HG03432 (cell line): ENCODE results near the gene SLC6A6.
"Not testable (repeated sequence)": the region's sequence is repeated elsewhere in the genome, so short reads cannot be mapped to it uniquely, and the experiment has no call there.

Source experiments
- ATAC-seq: cut with Tn5 transposase; IDR thresholded peaks from one replicate; pipeline ENCODE4 v1.9.1; 2021; ENCODE audit warnings: mild to moderate bottlenecking, moderate library complexity; ENCODE audit not compliant: unreplicated experiment

SLC6A6 gene

DNA sequence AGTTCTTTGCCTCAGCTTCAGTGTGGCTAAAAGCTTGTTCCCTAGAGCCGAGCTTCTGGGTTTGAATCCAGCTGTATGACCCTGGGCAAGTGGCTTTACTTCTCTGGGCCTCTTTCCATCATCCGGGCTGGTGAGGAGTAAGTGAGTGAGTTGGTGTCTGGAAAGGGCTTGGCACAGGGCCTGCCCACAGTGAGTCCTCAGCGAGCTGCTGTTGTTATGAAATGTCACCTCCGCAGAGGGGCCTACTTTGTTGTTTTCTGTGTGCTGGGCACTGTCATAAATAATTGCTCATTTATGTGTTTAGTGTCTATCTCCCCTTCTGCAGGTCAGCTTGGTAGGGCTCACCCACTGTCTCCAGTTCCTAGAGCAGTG is 31.7 kb downstream of the SLC6A6 start:
- ATAC-seq = no peak

DNA sequence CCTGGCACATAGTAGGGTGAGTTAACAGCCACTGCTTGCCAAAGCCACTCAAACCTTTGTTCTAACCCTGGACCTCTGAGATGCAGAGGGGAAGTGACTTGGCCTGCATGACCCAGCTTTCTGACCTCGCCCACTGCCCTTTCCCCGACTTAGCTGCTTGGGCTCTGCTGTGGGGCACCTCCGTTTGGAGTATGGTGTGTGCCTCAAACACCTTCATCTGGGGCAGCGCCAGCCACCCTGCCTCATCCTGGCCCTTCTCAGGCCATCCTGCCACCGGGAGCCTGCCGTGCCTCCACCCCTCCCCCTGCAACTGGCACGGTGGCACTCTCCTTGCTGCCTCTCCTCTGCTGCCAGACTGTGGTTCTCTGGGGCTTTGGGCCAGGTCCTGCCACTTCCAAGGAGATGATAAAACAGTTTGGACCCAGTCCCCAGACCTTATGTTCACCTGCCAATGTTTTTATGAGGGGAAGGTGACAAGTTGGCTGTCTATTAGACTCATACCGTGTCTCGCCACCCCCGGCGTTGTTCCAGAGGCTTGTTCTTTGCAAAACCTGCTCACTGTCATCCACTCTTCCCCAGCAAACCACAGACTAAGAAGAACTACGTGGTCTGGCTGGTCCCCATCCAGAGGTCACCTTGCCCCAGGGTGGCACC is 32.2 kb downstream of the SLC6A6 start:
- no peak for ATAC-seq

DNA sequence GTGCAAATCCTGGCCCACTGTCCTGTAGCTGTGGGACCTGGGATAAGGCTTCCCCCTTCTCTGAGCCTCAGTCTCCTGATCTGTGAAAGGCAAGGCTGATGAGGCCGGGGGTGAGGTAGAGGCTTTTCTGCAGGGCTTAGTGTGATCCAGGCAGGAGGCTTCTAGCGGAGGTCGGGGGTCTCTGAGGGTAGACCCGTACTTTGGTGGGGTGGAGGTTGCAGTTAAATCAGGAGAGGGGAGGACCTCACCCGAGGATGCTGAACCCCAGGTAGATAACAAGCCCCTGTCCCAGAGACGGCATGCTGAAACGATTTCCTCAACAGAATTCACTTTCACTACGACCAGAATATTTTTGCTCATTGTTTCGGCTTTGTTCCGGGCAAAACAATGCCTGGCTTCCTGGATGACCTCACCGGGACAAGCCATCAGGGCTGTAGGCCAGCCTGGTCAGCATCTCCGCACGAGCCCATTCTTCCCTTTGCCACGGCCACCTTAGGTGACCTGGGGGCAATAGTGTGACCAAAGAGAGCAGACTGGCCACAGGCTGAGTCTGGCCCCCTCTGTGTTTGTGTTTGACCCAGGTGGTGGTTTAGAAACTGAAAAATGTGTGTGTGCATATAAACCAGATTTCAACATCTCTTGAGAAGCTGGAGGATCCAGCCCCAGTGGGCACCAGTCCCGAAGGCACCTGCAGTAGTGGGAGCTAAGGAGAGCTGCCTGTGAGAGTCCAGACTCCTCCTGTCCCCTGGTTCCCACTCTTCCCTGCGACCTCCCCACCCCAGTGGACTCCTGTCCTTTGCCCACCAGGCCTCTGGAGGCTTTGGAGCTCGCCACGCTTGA is 33.0 kb downstream of the SLC6A6 start:
- no peak for ATAC-seq

DNA sequence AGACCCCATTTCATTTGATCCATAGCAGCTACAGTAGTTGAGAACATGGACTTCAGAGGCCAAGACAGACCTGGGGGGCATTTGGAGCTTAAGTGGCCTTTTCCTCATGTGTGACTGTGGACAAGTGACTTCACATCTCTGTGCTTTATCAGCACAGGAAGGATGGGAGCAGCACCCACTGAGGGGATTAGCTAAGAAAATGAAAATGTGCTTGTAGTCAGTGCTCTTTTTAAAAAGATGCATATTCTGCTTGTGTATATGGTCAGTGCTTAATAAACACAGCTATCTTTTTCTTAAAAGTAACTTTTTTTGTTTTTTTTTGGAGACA is 34.5 kb downstream of the SLC6A6 start:
- ATAC-seq = no peak

DNA sequence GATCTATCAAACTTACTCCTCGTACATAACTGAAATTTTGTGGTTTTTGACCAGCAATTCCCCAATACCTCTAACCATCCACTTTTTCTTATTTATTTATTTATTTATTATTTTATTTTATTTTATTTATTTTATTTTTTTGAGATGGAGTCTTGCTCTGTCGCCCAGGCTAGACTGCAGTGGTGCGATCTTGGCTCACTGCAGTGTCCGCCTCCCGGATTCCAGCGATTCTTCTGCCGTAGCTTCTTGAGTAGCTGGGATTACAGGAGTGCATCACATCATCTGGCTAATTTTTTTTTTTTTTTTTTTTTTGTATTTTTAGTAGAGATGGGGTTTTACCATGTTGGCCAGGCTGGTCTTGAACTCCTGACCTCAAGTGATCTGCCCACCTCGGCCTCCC is 35.3 kb downstream of the SLC6A6 start:
- ATAC-seq = not testable (repeated sequence)

DNA sequence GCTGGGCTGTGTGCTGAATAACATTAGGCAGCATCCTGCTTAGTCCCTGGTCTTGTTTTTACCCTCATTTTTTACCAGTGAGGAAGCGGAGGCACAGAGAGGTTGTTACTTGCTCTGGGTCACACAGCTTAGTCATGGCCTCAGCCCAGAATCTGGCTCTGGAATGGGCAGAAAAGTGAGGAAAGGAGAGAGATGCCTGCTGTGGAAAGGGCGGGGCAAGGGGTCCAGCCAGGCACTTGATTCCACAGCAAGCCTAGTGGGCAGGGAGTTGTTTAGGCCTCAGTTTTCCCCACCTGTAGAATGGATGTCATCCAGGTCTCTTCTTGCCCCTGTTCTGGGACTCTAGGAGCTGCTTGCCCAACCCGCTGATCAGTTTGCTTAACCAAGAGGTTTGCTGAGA is 35.9 kb downstream of the SLC6A6 start:
- ATAC-seq = no peak

DNA sequence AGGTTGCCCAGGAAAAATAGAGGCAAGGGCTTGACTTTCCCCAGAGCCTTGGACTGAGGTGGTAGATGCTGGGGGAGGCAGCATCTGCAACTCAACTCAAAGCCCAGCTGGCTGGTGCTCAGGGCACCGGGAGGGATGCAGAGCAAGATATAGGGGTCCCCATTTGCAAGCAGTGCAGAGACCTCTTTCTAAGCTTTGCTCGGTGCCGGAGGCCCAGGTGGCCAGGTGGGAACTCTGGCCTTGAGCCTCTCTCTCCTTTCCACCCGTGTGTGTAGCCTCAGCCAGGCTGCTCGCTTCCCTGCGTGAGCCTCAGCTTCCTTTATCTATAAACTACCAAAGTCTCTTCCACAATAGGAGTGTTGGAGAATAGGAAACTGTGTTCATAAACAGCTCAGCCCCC is 36.5 kb downstream of the SLC6A6 start:
- ATAC-seq = no peak

DNA sequence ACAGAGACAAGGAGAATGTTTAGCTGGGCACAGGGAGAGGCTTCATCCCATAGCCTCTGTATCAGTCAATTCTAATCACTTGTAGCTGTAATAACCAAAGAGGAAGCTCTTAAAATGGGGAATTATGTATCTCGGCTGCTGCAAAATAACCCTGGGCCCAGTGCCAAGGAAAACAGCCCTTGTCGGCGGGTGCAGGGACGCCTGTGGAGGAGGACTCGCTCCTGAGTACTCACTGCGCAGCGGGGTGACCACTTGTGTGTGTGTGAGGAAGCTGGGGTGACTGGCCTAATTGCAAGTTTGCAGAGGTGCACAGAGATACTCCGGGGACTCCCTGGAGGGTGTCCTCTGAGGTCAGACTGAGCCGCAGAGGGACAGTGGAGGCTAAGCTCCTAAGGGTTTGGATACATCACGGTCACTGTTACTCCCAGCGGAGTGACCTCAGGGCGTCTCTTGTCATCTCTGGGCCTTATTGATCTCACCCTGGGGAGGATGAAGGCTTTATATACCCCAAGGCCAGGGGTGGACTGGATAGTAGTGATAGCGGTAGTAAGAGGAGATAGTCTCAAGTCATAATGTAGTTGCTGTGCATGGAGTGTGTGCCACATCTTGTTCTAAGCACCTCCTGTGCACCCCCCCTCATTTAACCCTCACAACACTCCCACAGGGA is 37.2 kb downstream of the SLC6A6 start:
- no peak for ATAC-seq

DNA sequence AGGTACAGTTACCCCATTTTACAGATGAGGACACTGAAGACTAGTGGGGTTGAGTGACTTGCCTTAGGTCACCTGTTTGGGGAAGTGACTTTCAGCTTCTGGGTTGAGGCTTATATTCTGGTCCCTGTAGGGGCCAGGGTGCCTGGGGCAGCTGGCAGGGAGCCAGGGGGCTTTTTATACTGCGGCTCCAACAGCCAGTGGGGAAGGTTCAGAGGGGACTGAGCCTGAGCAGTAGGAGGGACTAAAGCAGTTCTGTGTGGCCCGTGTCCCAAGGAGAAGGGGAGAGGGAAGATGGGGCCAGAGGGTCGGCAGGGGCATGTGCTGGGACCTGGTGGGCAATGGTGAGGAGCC is 37.7 kb downstream of the SLC6A6 start:
- ATAC-seq = no peak

DNA sequence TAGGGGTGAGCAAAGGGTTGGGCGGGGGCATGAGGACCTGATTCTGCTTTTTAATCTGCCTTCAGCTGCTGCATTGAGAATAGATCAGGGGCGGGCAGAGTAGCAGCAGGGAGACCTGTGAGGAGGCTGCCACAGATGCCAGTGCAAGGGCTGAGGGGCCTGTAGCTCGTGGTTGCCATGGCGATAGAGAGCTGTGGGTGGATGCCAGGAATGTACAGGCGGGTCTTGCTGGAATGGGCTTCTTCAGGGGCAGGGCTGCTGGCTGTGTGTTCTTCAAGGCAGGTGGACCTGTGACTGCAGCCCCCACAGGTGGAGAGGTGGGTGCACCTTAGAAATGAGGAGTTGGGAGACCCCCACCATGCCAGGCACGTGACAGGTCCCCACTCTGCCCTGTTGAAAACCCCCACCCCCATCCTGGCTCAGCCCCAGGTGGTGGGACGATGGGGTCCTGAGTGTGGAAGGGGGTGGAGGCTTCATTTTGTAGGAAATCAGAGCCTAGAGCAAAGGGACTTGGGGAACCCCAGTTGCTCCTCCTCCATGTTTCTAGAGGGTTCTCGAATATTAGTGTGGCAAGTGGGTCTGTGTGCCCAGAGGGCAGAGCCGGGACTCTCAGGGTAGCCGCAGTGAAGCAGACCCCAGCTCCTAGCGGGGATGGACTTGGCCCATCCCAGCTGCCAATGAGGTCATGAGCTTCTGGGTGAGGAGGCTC is 38.3 kb downstream of the SLC6A6 start:
- no peak for ATAC-seq

DNA sequence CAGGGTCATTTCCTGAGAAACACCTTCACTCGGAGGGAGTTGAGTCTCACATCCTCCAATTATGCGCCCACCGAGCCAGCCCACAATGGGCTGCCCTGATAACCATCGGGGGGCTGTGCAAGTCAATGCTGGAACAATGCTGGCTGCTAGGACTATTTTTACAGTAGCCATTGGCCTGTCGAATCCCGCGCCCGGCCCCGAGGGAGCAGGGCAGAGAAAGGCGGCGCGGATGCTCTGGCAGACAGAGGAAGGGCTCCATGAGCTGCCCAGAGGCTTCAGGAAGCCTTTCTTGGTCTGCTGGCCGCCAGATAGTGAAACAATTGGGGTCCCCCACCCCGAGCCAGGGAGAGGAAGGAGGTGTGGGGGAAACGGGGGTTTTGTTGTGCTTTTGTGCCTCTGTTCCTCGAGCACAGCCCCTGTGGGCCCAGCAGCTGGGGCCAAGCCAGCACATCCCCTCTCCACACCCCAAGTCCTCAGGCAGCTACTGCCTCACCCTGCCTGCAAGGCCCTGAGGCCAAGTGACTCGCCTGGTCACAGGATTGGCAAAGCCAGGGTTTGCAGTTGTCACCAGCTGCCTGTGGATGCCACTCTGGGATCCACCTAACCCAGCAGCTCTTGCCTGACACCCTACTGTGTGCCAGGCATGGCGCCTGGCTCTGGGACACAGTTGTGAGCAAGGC is 39.0 kb downstream of the SLC6A6 start:
- no peak for ATAC-seq

DNA sequence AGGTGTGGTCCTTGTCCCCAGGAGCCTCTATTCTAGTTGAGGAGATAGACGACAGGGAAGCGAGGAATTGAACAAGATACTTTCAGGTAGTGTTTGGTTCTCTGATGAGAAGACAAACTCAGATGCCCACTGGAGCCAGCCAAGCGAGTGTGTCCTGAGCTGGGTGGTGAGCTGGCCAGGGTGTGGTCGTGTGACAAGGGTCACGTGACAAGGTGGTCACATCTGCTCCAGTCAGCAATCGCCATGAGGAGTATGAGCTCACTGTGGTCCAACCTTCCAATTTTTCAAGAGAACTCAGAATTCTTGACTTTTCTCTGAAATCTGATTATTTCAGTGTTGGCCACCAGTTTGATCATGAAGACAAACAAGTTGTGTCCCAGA is 39.5 kb downstream of the SLC6A6 start:
- no peak for ATAC-seq

DNA sequence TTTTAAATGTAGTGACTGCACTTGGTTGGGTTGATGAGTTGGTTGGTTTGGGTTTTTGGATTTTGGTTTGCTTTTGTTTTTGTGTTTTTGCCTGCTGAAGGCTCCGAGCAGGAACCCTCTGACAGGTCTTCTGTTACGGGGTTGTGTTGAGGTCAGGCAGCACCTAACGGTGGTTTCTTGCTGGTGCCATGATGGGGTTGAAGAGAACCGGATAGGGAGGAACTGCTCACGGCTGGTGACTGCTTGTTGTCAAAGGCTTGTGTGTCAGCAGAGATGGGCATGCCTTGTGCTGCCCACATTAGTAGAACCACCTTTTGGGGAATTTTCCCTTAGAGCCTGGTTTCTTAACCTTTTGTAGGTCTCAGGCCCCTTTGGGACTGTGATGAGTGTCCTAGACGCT is 42.0 kb downstream of the SLC6A6 start:
- no peak for ATAC-seq

DNA sequence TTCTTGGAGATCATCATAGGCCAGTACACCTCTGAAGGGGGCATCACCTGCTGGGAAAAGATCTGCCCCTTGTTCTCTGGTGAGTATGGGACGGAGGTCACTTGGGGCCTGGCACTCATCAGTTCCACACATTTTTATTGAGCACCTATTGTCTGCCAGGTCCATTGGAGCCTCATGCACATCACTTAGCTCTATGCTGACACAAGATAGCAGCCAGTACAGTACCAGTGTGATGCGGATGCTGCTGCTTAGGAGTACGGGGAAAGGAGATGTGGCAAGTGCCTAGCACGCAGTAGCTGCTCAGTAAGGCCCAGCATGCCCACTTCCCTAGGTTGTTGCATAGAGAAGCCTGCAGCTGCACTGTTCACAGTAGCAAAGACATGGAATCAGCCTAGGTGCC is 43.4 kb downstream of the SLC6A6 start:
- no peak for ATAC-seq

DNA sequence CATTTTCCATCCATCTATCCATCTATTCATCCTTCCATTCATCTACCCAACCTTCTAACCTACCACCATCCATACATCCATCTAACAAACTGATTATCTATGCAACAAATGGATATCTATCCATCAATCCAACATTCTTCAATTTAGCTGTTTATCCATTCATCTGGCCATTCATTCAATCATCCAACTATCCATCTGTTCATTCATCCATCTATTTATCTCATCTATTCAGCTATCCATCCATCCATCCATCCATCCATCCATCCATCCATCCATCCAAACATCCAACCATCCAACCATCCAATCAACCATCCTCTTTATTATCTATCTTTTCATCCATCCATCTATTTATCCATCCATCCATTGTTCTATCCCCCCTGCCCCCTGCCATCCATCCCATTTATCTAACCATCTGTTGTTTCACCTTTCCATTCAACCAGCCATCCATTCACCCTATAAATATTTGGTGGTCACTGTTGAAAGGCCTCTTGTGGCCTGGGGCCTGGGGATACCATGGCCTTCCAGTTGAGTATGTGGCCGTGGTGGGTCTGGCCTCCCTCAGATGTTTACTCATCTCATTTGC is 44.7 kb downstream of the SLC6A6 start:
- ATAC-seq = no peak

DNA sequence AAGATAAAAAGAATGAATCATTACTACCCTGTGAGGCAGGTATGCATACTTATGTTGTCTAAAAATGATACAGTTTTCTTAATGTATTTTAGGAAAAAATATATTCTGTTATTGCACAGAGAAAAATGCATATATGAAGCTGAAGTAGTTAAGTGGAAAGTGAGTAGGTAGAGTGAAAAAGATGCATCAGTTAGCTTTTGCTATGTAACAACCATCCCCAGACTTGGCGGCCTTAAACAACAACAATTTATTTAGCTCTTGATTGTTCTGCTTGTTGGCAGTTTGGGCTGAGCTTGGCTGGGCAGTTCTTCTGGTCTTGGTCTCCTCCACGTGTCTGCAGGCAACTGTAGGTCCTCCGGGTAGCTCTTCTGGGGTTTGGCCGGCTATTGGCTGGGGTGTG is 45.7 kb downstream of the SLC6A6 start:
- no peak for ATAC-seq

DNA sequence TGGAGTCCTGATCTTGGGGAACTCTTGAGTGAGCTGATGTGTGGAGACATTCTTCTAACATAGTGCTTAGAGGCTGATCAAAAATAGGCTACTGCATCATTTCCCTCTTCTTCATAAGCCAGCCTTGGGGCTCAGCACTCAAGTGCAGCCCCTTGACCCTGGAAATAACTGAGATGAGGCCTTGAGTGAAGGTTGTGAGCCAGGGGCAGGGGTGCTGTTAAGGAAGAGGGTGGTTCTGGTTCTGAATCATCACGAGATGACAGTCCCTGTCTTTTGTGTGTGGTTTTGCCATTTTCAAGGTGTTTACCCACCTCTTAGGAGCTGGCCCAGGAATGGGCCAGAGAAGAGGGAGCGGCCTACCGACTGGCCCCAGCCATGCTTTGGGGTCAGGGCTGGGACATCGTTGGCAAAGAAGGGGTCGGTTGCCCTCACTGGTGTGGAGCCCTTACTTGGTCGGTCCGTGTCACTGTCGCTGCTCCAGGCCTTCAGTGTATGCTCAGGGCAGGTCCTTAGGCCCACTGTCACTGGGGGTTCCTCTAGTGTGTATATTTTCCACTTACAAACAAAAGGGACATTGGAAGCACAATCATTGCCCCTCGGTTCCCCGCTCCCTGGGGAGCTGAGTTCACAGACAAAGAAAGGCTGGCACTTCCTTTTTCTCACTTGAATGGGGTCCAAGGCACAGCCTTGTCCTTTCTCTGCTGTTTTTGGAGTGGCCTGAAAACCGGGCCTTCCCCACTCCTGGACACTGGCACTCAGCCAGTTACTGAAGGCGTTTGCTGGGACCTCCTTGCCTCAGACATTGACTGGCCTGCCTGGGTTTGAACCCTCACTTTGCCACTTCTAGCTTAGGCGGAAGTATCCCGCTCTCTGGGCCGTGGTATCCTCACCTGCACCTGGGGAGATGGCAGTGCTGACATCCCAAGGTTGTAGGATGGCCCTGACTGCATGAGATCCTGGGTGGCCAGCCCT is 46.6 kb downstream of the SLC6A6 start:
- ATAC-seq = no peak

DNA sequence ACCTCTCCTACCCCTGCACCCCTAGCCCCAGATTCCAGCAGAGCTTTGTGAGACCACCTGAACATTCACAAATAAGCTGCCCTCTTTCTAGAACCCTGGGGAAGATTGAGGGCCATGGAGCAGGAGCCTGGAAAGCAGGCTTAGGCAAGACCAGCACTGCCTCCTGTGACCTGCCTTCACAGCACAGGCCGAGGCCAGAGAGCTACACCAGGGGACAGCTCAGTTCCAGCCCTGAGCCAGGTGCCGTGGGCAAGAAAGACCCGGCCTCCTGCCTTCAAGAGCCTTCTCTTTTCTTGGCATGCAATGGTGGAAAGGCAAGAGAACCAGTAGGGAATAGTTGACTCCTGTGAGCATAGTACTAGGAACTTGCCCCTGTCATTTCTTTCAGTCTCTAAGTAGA is 48.1 kb downstream of the SLC6A6 start:
- ATAC-seq = no peak

DNA sequence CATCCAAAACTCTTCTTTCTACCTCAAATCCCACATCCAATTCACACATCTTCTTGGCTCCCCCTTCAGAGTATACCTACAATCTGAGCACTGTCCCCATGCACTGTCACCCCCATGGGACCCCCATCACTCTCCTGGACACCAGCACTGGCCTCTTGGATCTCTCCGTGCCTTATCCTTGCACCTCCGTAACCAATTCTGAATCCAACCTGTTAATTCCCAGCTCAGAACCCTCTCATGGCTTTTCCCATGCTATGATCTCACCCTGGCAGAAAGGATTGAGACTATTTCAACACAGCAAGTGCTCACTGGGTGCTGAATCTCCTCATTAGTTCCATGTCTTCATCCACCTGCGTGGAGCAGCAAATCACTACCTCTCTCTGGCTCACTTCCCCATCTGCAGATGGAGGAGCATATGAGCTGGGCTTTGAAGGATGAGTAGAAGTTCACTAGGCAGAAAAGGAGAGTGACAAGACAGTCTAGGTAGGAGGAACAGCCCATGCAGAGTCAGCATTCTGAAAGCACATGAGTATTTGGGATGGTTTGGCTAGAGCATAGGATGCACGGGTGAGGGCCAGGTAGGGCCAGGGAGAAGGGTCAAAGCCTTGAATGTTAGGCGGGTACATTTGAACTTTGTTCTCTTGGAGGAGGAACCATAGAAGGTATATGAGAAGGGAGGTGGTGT is 48.7 kb downstream of the SLC6A6 start:
- ATAC-seq = no peak
